Measurements from ENCODE around the gene RALGAPA1. TPM values are rescaled to one million over a fixed set of nuclear protein-coding genes. Genes with fewer than 3 reads are reported as not detected.

RALGAPA1 gene
- total and polyA plus RNA-seq, 2 of the 13 experiments (the other 11 are each of a cell fraction or from before 2014, with no cell fraction given), result 65.0 to 89.2 TPM

GRCh38 chr14:35826218-35826951 lies 17.3 kb upstream of the RALGAPA1 start, which contains the start of gene BRMS1L (continued):
- TF ChIP-seq HNF1A (IDR thresholded peaks at IDR 0.05; ENCODE audit: low read depth) (peak; percentile 70), HNF1A (CRISPR knock-in tag; IDR thresholded peaks at IDR 0.05; ENCODE audit: borderline replicate concordance) (peak; percentile 95), KAT8 (CRISPR knock-in tag; IDR thresholded peaks at IDR 0.05) (peak; percentile 95), YEATS2 (CRISPR knock-in tag; IDR thresholded peaks at IDR 0.05; ENCODE audit: borderline replicate concordance) (peak; percentile 90), ZBTB39 (CRISPR knock-in tag; IDR thresholded peaks at IDR 0.05) (no peak), TBX3 (IDR thresholded peaks at IDR 0.05; ENCODE audit: borderline replicate concordance) (peak; percentile 71; the same call in 1 of the 2 replicates), ZNF20 (CRISPR knock-in tag; IDR thresholded peaks at IDR 0.05) (peak; percentile 74; the same call in 1 of the 2 replicates), WIZ (CRISPR knock-in tag; IDR thresholded peaks at IDR 0.05) (peak; percentile 98), PRDM10 (CRISPR knock-in tag; IDR thresholded peaks at IDR 0.05; ENCODE audit: low read depth) (no peak; the same call in none of the 2 replicates), AGO1 (IDR thresholded peaks at IDR 0.05; ENCODE audit: low read depth, low read length, poor library complexity, severe bottlenecking) (peak; percentile 88), ZNF720 (CRISPR knock-in tag; IDR thresholded peaks at IDR 0.05) (peak; percentile 92; the same call in 1 of the 2 replicates), SKIL (CRISPR knock-in tag; IDR thresholded peaks at IDR 0.05; ENCODE audit: borderline replicate concordance) (peak; percentile 78), ZNF276 (CRISPR knock-in tag; IDR thresholded peaks at IDR 0.05; ENCODE audit: low read depth) (peak; percentile 98)
